GM13976 (cell line): ENCODE measurements around the gene NDUFB3.
"Not testable (repeated sequence)": the region's sequence is repeated elsewhere in the genome, so short reads cannot be mapped to it uniquely, and the experiment has no call there.

ENCODE experiments used
- DNase-seq: peaks from one replicate; pipeline ENCODE4 v3.0.0; 2012; ENCODE audit warnings: low spot score
- in situ Hi-C: fragments of 300-500 bp; cut with MboI; formaldehyde crosslinking; loops from one replicate; pipeline ENCODE4 v1.12.0; 2022; ENCODE audit warnings: low sequenced_read_pairs, mixed read lengths, inconsistent platforms; ENCODE audit not compliant: unreplicated experiment
- TF ChIP-seq, protein P1 (sequence below): IDR thresholded peaks from 2 replicates; pipeline ENCODE4 v1.5.1; 2012; ENCODE audit warnings: borderline replicate concordance, mild to moderate bottlenecking; ENCODE audit not compliant: insufficient read depth; ENCODE audit errors: extremely low read depth, missing control alignments, control extremely low read depth

NDUFB3 gene

DNA sequence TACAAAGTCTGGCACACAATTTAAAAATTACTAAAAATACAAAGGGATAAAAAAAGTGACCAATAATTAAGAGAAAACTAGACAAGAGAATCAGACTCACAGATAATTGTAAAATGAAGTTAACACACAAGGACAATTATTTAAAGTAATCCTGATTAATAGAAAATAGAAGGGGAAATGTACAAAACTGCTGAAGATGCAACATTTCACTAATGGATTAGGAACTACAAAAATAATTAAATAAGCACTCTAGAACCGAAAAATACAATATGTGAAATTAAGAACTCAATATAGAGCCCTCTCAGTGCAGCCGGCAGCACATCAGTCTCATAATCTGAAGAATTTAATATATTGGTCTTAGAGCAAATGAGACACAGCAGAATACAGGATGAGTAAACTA lies 24.9 kb upstream of the NDUFB3 start:
- no peak for DNase-seq
- in situ Hi-C loops, result no loop called here
- TF ChIP-seq, protein P1, sequence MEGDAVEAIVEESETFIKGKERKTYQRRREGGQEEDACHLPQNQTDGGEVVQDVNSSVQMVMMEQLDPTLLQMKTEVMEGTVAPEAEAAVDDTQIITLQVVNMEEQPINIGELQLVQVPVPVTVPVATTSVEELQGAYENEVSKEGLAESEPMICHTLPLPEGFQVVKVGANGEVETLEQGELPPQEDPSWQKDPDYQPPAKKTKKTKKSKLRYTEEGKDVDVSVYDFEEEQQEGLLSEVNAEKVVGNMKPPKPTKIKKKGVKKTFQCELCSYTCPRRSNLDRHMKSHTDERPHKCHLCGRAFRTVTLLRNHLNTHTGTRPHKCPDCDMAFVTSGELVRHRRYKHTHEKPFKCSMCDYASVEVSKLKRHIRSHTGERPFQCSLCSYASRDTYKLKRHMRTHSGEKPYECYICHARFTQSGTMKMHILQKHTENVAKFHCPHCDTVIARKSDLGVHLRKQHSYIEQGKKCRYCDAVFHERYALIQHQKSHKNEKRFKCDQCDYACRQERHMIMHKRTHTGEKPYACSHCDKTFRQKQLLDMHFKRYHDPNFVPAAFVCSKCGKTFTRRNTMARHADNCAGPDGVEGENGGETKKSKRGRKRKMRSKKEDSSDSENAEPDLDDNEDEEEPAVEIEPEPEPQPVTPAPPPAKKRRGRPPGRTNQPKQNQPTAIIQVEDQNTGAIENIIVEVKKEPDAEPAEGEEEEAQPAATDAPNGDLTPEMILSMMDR, result no peak

DNA sequence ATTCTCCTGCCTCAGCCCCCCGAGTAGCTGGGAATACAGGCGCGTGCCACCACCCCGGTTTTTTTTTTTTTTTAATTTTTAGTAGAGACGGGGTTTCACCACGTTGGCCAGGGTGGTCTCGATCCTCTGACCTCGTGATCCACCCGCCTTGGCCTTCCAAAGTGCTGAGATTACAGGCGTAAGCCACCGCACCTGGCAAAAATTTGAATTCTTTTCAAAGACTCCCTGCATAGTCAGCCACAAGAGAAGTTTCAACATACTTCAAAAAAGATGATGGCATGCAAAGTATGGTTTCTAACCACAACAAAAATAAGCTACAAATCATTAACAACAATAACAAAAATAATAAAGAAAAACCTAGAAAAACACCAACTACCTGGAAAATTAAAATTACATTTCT lies 22.3 kb upstream of the NDUFB3 start:
- in situ Hi-C loops, result no loop called here
- TF ChIP-seq, protein P1, result no peak
- no peak for DNase-seq

DNA sequence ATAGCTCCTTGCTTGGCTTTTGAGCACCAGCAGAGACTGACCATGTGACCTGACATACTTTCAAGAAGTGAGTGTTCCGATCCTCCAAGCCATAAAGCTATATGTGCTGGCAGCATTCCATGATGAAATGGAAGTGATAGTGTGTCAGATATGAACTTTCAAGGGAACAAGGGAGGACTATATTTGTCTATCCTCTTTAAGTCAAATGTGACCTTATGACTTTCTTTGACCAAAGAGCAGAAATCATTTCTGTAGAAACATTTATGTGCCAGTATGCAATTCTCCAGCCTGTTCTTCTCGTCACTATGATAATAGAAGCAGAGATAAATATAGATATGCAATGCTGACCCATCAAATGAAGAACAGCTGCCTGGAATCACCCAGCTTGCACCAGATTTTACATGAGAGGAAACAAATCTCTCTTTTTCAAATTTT lies 14.7 kb upstream of the NDUFB3 start:
- no peak for DNase-seq
- in situ Hi-C loops, result loop anchor here (25.0 kb wide), 1 partner anchor 345 kb away; no protein-coding TSS in a partner anchor
- TF ChIP-seq, protein P1, result no peak

DNA sequence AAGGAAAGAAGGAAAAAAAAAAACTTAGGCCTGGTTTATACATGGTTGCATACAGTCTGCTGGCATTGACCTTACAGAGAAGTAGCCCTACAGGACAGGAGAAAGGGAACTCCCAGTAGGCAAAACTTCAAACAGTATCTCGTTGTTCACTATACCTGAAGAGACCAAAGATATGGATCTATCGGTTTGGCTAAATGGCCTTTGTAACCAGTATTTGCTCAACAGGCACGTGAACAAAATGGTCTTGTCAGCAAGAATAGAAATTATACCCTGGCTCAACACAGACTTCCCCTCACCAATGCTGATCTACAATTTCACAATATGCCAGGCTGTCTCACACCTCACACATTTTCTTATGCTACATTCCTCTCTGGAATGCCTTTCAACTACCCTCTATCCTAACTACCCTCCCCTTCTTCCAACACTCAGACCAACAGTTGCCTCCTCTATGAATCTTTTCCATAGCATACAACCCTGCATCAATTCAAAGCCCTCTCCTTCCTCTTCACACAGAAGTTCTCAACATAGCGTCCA lies 14.0 kb upstream of the NDUFB3 start:
- TF ChIP-seq, protein P1, result no peak
- no peak for DNase-seq
- in situ Hi-C loops, result loop anchor here (25.0 kb wide), 1 partner anchor 345 kb away; no protein-coding TSS in a partner anchor

DNA sequence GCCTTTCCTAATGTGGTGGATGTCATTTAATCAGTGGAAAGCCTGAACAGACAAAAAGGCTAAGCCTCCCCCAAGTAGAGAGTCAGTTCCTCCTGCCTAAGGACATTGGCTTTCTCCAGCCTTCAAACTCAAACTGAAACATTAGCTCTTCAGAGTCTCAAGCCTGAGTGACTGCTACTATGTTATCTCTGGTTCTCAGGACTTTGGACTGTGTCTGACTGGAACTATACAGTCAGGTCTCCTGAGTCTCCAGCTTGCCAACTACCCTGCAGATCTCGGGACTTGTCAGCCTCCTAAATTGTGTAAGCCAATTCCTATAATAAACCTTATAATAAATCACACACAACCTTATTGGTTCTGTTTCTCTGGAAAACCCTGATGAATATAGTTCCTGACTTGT lies 12.9 kb upstream of the NDUFB3 start:
- TF ChIP-seq, protein P1, result no peak
- in situ Hi-C loops, result loop anchor here (25.0 kb wide), 1 partner anchor 347 kb away; no protein-coding TSS in a partner anchor
- DNase-seq, result no peak

DNA sequence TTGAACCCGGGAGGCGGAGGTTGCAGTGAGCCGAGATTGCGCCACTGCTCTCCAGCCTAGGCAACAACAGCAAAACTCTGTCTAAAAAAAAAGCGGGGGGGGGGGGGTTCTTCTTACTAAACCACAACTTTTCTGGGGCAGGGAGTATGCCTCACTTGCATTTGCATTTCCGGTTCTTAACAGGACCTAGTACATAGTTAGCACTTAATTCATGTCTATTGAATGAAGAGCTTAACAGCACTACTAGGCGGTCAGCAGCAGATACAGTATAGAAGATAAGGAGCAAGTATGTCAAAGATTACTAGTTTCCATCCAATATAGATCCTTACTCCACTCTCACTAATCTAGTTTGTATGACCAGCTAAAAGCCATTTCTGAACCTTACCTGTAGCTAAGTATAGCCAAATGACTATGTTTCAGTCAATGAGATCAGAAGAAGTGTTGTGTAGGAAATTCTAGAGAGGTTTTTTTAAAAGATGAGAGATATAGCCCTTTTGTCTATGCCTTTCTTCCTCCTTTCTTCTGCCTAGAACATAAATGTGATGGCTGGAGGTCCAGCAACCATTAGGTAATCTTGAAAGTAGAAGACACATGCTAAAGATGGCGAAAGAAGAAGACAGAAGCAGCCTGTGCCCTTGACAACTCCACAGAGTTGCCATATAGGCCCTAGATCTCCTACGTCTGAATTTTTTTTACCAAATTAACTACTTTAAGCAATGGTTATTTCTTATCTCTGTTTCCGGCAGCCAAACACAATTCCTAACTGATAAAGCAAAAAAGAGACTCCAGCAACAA lies 11.6 kb upstream of the NDUFB3 start:
- TF ChIP-seq, protein P1, result no peak
- in situ Hi-C loops, result loop anchor here (10.0 to 25.0 kb wide), 2 partner anchors 155 to 348 kb away; no protein-coding TSS in a partner anchor
- DNase-seq, result no peak

DNA sequence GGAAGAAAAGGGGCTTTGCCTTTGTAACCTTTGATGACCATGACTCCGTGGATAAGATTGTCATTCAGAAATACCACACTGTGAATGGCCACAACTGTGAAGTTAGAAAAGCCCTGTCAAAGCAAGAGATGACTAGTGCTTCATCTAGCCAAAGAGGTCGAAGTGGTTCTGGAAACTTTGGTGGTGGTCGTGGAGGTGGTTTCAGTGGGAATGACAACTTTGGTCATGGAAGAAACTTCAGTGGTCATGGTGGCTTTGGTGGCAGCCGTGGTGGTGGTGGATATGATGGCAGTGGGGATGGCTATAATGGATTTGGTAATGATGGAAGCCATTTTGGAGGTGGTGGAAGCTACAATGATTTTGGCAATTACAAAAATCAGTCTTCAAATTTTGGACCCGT lies 8.3 kb upstream of the NDUFB3 start:
- DNase-seq, result not testable (repeated sequence)
- in situ Hi-C loops, result loop anchor here (10.0 to 25.0 kb wide), 2 partner anchors 159 to 351 kb away; no protein-coding TSS in a partner anchor
